Measurements from ENCODE around the gene PITPNB.
A peak's percentile ranks its signal among the peaks of the same experiment; 100 is the strongest.

- no peak for TF ChIP-seq CTCF (IDR thresholded peaks at IDR 0.05)
- no peak for TF ChIP-seq POLR2A (IDR thresholded peaks at IDR 0.05)
- TF ChIP-seq EP300 (IDR thresholded peaks at IDR 0.05), result no peak
- TF ChIP-seq POLR2AphosphoS5 (IDR thresholded peaks at IDR 0.05), result peak; percentile 26 to 54 (median 40)
Observed at GRCh38 chr22:27919942-27920755, 1.1 kb upstream of the PITPNB start.

All from sigmoid colon (tissue), 4 donors.